Gastrocnemius medialis (tissue), 4 donors: ENCODE measurements around the gene B3GALT4.

ENCODE experiments used
- POLR2A ChIP-seq, 2 donors: fragments of 450-650 bp; IDR thresholded peaks; one replicate each; pipeline ENCODE4 v1.6.1; 2017; ENCODE audit warnings: antibody characterized with exemption in 2 of 2, mild to moderate bottlenecking in 2 of 2, moderate library complexity in 2 of 2
- TF ChIP-seq, protein P1 (sequence below), 5 experiments: fragments of 450-650 bp in 3 of 5; fragments of 200-600 bp in 2 of 5; sonication (generic) in 2 of 5; IDR thresholded peaks in 4 of 5; conservative IDR thresholded peaks in 1 of 5; 1 replicate in 4 of 5; 2 replicates in 1 of 5; pipeline ENCODE4 v1.5.1; 2016 to 2019; ENCODE audit warnings: antibody characterized with exemption in 5 of 5, mild to moderate bottlenecking in 3 of 5, moderate library complexity in 3 of 5

DNA sequence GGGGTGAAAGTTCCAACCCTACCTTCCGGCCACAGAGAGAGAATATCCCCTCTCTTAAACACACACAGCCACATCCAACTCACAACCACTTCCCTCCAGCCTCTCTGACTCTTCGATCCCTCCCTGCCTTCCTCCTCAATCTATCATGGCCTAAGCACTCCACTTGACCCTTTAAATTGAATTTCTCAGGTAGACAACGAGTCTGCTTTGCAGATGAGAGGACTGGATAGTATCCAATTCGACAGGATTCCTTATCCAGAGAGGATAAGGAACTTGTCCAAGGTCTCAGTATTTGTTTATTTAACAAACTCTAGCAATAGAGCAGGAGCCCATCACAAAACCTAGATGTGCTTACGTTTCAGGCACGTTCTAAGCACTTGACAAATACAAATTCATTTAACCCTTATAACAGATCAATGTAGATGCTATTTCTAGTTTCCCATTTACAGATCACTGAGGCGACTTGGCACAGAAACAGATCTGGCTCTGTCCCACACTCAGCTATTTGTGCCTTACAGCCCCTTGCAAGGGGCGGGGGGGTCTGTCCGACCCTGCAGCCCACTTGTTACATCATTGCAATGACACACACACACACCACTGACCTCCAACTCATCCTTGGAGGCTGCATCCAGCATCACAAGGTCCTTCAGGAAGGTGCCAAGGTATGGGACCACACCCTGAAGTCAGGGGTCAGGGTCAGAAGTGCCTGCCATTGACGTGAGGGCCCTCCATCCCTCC is 17.3 kb downstream of the B3GALT4 start:
- TF ChIP-seq, protein P1, sequence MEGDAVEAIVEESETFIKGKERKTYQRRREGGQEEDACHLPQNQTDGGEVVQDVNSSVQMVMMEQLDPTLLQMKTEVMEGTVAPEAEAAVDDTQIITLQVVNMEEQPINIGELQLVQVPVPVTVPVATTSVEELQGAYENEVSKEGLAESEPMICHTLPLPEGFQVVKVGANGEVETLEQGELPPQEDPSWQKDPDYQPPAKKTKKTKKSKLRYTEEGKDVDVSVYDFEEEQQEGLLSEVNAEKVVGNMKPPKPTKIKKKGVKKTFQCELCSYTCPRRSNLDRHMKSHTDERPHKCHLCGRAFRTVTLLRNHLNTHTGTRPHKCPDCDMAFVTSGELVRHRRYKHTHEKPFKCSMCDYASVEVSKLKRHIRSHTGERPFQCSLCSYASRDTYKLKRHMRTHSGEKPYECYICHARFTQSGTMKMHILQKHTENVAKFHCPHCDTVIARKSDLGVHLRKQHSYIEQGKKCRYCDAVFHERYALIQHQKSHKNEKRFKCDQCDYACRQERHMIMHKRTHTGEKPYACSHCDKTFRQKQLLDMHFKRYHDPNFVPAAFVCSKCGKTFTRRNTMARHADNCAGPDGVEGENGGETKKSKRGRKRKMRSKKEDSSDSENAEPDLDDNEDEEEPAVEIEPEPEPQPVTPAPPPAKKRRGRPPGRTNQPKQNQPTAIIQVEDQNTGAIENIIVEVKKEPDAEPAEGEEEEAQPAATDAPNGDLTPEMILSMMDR (IDR thresholded peaks at IDR 0.05 in 4 of 5, conservative IDR thresholded peaks at IDR 0.05 in 1 of 5), result no peak
- no peak for TF ChIP-seq POLR2A (IDR thresholded peaks at IDR 0.05)
